ENCODE measurements around the gene MGAT4C.

- TF ChIP-seq POLR2A (IDR thresholded peaks at IDR 0.05): no peak
- TF ChIP-seq, protein P1, sequence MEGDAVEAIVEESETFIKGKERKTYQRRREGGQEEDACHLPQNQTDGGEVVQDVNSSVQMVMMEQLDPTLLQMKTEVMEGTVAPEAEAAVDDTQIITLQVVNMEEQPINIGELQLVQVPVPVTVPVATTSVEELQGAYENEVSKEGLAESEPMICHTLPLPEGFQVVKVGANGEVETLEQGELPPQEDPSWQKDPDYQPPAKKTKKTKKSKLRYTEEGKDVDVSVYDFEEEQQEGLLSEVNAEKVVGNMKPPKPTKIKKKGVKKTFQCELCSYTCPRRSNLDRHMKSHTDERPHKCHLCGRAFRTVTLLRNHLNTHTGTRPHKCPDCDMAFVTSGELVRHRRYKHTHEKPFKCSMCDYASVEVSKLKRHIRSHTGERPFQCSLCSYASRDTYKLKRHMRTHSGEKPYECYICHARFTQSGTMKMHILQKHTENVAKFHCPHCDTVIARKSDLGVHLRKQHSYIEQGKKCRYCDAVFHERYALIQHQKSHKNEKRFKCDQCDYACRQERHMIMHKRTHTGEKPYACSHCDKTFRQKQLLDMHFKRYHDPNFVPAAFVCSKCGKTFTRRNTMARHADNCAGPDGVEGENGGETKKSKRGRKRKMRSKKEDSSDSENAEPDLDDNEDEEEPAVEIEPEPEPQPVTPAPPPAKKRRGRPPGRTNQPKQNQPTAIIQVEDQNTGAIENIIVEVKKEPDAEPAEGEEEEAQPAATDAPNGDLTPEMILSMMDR (IDR thresholded peaks at IDR 0.05): no peak
Observed at GRCh38 chr12:86015026-86015425, 241.2 kb downstream of the MGAT4C start.

Measured in adrenal gland (tissue), 5 donors.